H1 (cell line): ENCODE results near the gene SCAF1. TPM values are rescaled to one million over a fixed set of nuclear protein-coding genes. Genes with fewer than 3 reads are reported as not detected.

ENCODE experiments used
- JUND ChIP-seq: IDR thresholded peaks from 2 replicates; pipeline ENCODE4 v1.6.1; 2011; ENCODE audit warnings: mild to moderate bottlenecking, improper control_type of control experiment, low read length
- NRF1 ChIP-seq: IDR thresholded peaks from 2 replicates; pipeline ENCODE4 v1.6.1; 2011; ENCODE audit warnings: mild to moderate bottlenecking, low read depth, low read length, improper control_type of control experiment
- polyA plus RNA-seq, 7 experiments: library from polyadenylated mRNA; depleted of rRNA in 3 of 7; stranded (reverse) in 5 of 7; unstranded in 2 of 7; fragments of >200 nt in 5 of 7; fragments of 200-250 nt in 2 of 7; gene quantifications; 1 replicate in 5 of 7; 2 replicates in 1 of 7; 4 replicates in 1 of 7; pipeline versions ENCODE4 v1.2.1 to v1.2.3, GENCODE V29; 2011 to 2013; ENCODE audit warnings: missing spikeins in 2 of 7, mixed read lengths in 2 of 7
- total RNA-seq: library from RNA; stranded (reverse); fragmentation: NEBNext Ultra II Directional; extraction: Animal tissue kit (Norgen Biotek cat#: 25700); gene quantifications from 2 replicates; pipeline ENCODE4 v1.2.1, GENCODE V29; 2021
- TF ChIP-seq, protein P1 (sequence below), 3 experiments: IDR thresholded peaks; 1 replicate in 2 of 3; 2 replicates in 1 of 3; pipeline versions ENCODE4 v1.5.1 to v1.6.1; 2011; ENCODE audit warnings: low read length in 3 of 3, mild to moderate bottlenecking in 3 of 3, inconsistent platforms in 2 of 3, low read depth in 1 of 3, moderate library complexity in 1 of 3; ENCODE audit not compliant: insufficient read depth in 1 of 3; ENCODE audit errors: control extremely low read depth in 1 of 3

Gene SCAF1
- total and polyA plus RNA-seq, 2 of the 8 experiments (the other 6 are each of a cell fraction or from before 2014, with no cell fraction given): 9.7 to 81.7 TPM

DNA sequence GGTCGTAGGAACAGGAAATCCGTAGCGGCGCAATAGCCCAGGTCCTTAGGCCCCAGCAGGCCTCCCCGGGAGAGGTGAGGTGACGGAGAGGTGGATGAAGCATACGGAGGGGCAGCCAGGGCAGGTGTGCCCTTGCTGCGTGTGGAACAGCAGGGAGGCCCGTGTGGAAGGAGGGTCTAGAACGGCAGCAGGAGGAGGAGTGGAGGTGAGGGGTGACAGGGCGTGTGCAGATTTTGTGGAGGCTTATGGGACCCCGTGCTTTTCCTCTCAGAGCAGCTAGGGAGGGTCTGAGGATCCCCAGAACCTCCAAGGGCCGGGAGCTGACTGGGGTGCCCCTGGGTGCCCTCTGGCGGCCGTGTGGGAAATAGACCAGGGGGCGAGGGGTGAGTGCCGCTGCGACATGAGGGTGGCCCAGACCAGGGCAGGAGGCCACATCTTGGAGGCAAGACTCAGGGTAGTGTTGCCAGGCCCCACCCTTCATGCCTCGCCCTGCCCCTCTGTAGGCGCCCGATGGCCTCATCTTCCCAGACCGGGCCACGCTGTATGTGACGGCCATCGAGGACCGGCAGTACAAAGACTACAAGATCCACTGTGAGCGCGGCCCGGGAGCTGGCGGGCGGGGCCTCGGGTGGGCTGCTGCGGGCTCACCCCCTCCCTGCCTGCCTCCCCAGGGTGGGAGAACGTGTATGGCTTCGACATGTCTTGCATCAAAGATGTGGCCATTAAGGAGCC is 42.4 kb downstream of the SCAF1 start (continued):
- TF ChIP-seq, protein P1, sequence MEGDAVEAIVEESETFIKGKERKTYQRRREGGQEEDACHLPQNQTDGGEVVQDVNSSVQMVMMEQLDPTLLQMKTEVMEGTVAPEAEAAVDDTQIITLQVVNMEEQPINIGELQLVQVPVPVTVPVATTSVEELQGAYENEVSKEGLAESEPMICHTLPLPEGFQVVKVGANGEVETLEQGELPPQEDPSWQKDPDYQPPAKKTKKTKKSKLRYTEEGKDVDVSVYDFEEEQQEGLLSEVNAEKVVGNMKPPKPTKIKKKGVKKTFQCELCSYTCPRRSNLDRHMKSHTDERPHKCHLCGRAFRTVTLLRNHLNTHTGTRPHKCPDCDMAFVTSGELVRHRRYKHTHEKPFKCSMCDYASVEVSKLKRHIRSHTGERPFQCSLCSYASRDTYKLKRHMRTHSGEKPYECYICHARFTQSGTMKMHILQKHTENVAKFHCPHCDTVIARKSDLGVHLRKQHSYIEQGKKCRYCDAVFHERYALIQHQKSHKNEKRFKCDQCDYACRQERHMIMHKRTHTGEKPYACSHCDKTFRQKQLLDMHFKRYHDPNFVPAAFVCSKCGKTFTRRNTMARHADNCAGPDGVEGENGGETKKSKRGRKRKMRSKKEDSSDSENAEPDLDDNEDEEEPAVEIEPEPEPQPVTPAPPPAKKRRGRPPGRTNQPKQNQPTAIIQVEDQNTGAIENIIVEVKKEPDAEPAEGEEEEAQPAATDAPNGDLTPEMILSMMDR (IDR thresholded peaks at IDR 0.05; ENCODE audit: control extremely low read depth in 1 of 3, insufficient read depth in 1 of 3, low read depth in 1 of 3, low read length in 3 of 3): peak; percentile 66 to 69 (median 68)
- TF ChIP-seq JUND (no peak), NRF1 (no peak)
